Measurements from ENCODE around the gene MAMDC4.
A peak's percentile ranks its signal among the peaks of the same experiment; 100 is the strongest.

- TF ChIP-seq POLR2A (IDR thresholded peaks at IDR 0.05) (no peak), CTCF (IDR thresholded peaks at IDR 0.05) (no peak), POLR2AphosphoS5 (IDR thresholded peaks at IDR 0.05) (peak; percentile 13 to 36 (median 16)), EP300 (IDR thresholded peaks at IDR 0.05) (no peak)
Observed at GRCh38 chr9:136903041-136903554, 51.0 kb downstream of the MAMDC4 start.
